Stimulated activated CD4-positive, alpha-beta T cell treated with anti-CD3 and anti-CD28 coated beads, Interleukin-12 subunit alpha, Interleukin-12 subunit beta, amount 100 ng/mL, for 4 hours (primary cell): ENCODE measurements around the gene HRG.

Experiments used
- DNase-seq: peaks from one replicate; pipeline ENCODE4 v3.0.0-alpha.2; 2020

Gene HRG

GRCh38 chr3:186639778-186640472 lies 25.9 kb upstream of the HRG start, which contains the start of gene FETUB:
Gene FETUB, plus strand, starts transcription at chr3:186640399. Its CDS starts 62 bp downstream, at chr3:186640461.
- no peak for DNase-seq

GRCh38 chr3:186640473-186640818 lies 25.4 kb upstream of the HRG start:
- no peak for DNase-seq

DNA sequence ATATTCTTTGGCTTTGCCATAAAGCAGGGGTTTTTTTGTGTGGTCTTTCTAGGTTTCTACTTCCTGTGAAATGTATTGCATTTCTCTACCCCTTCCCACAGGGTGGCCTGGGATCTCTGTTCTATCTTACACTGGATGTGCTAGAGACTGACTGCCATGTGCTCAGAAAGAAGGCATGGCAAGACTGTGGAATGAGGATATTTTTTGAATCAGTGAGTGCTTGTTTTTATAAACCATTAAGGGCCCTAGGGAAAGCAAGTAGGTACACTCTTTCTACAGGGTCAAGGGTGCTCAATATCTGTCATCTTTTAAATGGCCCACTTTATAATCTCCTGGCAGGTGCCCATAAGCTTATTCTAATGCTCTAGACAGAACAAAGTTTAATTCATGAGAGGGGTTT lies 24.9 kb upstream of the HRG start:
- DNase-seq, result no peak

DNA sequence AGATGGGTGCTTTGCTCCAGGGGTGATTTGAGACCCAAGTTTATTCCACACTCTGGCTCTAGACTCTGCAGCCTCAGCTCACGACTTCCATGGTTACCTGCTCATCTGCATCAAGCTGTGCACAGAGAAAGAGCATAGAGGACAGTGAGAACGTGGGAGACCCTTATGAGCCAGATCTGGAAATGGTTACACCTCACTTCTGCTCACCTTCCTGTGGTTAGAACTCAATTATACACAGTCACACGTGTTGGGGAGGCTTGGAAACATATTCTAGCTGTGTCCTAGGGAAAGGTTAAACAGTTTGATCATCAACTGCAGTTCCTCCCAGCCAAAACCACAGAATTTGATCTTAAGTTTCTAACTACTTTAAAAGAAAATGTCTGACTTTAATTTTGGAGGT lies 23.8 kb upstream of the HRG start:
- no peak for DNase-seq

- no peak for DNase-seq
Observed at GRCh38 chr3:186643493-186643892, 22.3 kb upstream of the HRG start.

GRCh38 chr3:186644683-186645082 lies 21.1 kb upstream of the HRG start:
- no peak for DNase-seq

DNA sequence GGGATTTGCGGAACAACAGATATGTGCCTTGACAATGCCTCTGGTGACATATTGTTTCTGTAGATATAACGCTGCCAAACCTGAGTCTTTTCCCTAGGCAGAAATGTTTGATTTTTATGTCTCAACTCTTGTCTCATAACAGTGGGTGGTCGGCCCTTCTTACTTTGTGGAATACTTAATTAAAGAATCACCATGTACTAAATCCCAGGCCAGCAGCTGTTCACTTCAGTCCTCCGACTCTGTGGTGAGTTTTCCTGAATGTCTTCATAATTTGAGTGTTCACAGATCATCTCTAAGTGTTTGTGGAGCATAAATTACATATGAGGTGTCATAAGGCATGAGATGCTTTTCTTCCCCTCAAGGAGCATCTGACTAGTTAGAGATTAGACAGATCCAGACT lies 19.7 kb upstream of the HRG start:
- no peak for DNase-seq

DNA sequence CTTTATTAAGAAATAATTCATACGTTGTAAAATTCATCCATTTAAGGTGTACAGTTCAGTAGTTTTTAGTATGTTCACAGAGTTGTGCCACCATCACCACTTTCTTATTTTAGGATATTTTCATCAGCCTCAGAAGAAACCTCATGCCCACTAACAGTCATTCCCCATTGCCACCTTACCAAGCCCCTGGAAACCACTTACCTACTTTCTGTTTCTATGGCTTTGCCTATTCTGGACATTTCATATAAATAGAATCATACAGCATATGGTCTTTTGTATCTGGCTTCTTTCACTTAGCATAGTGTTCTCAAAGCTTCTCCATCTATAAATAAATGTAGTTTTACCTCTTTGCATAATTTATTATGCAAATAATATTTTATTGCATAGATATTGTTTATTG lies 19.0 kb upstream of the HRG start:
- no peak for DNase-seq

DNA sequence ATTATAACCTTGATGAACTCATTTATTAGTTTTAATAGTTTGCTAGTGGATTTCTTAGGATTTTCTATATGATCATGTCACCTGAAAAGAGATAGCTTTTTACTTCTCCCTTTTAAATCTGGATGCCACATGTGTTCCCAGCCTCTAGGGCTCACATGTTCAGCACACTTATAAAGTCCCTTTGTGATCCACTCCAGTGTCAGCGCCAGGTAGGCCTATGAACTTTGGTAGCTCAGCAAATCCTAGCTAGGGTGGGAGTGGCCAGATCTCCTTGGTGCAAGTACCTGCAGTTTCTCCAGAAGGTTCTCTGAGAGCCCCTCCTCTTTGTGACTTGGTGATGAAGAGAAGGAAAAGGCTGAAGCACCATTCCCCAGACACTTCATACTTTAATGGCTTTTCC lies 17.0 kb upstream of the HRG start:
- no peak for DNase-seq

- no peak for DNase-seq
Observed at GRCh38 chr3:186651678-186652215, 14.1 kb upstream of the HRG start.

DNA sequence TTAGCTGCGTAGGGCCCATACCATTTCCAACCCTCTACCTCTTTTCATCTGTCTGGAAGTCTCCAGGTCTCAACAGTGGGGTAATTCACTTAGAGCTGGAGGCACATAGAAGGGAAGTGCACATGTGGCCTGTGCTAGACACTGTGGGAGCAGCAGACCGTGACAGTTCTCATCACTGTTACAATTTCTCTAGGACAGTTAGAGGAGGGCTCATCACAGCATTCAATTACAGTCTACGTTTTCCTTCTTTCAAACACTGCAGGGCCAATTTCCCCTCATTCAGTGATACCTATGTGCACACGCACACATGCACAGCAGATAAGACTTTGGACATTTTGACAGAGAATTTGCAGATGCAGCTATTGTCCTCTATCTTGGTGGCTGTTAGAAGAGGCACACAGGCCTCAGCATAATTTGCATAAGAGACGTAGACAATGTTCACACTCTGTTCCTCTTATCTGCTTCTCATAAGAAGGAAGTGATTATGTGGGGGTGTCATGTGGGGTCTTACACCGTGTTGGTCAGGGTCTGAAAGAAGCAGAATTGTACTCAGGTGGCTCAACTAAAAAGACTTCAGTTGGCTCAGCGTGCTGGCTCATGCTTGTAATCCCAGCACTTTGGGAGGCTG lies 12.6 kb upstream of the HRG start:
- no peak for DNase-seq

DNA sequence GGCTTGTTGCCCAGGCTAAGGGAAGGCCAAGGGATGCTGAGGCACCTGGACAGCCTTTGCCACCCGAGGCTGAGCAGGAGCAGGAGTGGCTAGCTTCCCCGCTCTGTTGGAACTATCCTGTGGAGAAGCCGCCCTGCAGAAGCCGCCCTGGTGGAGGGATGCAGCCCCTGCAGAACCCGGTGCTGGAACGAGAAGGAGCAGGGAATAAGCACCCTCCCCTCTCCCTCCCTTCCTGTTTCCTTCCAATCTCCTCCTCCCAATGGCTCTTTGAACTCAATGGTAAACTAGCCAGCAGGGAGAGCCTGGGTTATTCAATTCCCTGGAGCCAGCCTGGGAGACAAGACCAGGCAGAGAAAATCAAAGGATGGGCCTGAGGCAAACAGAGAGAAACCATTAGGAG lies 11.8 kb upstream of the HRG start:
- DNase-seq, result no peak

GRCh38 chr3:186663361-186664118 lies 2.3 kb upstream of the HRG start:
- DNase-seq, result no peak

GRCh38 chr3:186664119-186664495 lies 1.7 kb upstream of the HRG start:
- no peak for DNase-seq

- DNase-seq, result no peak
Observed at GRCh38 chr3:186664506-186664905, 1.3 kb upstream of the HRG start.

DNA sequence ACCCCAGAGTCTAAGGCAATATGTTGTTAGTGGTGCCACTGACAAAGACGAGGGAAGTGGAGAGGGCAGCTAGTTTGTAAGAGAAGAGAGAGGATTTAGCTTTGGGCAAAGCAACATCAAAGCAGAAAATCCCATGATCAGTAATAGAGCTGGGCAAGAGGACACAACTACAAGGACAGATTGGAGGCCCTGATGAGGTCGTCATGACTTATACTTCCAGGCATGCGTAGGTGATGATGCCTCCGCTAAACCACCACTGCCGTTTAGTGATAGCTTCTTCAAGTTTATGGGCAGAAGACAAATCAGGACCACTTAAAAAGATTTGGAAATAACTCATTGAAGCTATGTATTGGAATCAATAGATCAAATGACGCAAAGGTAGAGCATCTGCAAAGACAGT lies 2.6 kb downstream of the HRG start:
- no peak for DNase-seq

DNA sequence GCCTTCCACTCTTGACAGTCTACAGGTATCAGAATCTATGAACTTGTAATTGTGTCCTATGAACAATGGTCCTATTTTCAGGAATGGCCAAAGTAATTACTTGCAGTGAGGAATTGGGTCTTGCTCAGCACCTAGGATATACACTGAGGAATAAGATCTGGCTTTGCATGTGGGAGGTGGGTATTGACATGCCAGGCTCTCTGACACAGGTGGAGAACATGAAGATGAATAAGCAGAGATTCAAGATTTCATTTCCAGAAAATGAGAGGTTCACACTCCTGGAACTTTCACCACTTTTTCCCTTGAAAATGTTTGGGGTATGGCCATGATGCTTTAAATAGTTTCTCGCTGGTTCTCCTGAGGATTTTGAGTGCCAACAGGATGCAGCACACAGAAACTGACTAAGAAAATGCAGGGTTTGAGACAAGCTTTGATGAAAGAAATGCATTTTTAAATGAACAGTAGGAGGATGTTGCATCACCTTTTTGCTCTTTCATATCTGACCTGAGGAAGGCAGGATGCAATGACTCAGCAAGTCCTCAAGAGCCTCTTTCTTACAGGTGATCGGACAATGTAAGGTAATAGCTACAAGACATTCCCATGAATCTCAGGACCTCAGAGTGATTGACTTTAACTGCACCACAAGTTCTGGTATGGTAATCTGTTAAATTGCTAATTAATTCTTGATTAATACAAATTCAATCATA lies 3.7 kb downstream of the HRG start:
- no peak for DNase-seq

DNA sequence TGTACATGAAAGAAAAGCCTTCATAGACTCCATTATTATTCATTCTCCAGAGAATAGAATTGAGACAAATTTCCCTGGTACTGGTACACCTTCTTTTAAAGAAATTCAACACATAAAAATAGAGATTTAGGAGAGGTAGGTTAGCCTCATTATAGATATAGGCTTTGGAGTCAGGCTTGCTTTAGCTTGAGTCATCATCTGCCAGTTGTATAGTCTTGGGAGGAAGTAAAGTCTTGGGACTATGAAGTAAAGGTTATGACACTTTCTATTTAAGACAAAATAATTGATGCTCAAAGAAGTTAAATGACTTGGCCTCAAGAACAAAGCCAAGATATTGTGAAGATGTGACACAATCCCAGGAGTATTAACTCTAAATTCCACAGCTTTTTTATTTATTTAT lies 4.3 kb downstream of the HRG start:
- DNase-seq, result no peak

- no peak for DNase-seq
Observed at GRCh38 chr3:186671051-186671450, 5.2 kb downstream of the HRG start.

GRCh38 chr3:186678604-186679003 lies 12.8 kb downstream of the HRG start:
- DNase-seq, result no peak

DNA sequence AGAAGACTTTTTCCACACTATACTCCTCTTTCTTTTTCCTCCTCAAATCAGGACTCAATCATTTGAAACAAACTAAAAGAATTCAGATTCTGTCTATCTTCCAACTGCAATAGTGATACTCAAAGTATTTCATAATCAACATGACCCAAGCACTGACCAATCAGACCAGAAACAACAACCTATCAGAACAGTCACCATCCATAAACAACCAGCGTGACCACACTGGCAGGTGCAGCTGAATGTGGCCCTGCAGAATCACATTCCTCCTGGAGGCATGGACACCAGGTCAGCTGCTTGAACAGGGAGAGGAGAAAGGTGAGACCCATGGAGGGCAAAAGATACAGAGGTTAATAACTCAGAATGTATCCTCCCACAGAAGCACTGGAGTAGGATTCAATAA lies 13.3 kb downstream of the HRG start:
- no peak for DNase-seq

- DNase-seq, result no peak
Observed at GRCh38 chr3:186680869-186681268, 15.1 kb downstream of the HRG start.

DNA sequence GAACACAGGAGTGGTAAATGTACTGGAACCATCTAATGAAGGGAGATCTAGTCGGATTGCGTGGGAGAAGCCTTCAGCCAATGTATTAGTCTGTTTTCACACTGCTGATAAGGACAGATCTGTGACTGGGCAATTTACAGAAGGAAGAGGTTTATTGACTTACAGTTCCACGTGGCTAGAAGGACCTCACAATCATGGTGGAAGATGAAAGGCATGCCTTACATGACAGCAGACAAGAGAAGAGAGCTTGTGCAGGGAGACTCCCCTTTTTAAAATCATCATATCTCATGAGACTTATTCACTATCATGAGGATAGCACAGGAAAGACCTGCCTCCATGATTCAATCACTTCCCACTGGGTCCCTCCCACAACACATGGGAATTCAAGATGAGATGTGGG lies 17.0 kb downstream of the HRG start:
- no peak for DNase-seq
